ENCODE results near the gene NFIX.
"Not testable (repeated sequence)": the region's sequence is repeated elsewhere in the genome, so short reads cannot be mapped to it uniquely, and the experiment has no call there.

The NFIX gene

DNA sequence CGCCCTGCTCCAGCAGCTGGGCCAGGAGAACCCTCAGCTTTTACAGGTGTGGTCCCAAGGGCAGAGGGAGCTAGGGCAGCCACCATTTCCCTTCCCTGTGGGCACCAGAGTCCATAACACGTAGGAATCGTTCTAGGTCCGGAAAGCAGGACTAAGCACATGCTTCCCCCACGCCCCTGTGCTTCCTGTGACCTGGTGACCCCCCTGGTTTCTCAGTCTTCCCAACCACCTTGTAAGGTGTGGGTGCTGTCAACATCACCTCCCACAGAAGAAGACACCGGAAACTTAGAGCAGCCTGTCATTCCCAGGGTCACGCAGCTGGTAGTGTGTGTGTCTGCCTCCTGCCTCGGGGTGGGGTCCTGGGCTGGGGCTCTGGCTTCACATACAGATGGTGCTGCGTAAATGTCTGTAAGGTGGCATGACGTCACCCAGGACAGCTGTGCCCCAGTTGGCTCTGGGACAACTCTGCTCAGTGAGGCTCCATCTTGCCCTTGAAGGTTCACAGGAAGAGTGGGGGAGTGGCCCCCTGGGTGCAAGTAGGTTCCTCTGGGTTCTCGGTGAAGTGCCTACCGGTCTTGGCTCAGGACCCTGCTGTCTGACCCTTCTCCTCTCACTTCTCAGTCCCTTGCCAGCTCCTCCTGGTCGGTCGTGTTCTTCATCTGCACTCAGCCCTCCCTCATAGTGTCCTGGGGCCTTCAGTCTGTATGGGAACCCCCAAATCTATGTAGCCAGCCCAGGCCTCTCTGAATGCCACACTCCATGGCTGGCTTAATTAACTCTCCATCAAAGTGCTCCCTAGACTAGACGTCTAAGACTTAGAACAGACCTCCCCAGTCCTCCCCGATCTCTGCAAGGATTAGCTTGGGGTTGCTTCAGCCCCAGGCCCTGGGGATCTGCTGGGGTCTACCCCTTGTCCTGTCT is 45.7 kb upstream of the NFIX start:
- TF ChIP-seq CTCF (conservative IDR thresholded peaks at IDR 0.05) = no peak

DNA sequence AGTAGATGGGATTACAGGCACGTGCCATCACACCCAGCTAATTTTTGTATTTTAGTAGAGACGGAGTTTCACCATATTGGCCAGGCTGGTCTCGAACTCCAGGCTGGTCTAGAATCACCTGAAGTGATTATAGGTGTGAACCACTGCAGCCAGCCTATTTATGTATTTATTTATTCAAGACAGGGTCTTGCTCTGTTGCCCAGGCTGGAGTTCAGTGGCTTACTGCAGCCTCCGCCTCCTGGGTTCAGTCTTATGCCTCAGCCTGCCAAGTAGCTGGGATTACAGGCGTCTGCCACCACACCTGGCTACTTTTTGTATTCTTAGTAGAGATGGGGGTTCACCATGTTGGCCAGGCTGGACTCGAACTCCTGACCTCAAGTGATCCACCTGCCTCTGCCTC is 43.2 kb upstream of the NFIX start:
- H3K27ac ChIP-seq = not testable (repeated sequence)

More for the DNA sequence above, 45.7 kb upstream of the NFIX start:
- H3K27ac ChIP-seq = no peak overlapping the region

DNA sequence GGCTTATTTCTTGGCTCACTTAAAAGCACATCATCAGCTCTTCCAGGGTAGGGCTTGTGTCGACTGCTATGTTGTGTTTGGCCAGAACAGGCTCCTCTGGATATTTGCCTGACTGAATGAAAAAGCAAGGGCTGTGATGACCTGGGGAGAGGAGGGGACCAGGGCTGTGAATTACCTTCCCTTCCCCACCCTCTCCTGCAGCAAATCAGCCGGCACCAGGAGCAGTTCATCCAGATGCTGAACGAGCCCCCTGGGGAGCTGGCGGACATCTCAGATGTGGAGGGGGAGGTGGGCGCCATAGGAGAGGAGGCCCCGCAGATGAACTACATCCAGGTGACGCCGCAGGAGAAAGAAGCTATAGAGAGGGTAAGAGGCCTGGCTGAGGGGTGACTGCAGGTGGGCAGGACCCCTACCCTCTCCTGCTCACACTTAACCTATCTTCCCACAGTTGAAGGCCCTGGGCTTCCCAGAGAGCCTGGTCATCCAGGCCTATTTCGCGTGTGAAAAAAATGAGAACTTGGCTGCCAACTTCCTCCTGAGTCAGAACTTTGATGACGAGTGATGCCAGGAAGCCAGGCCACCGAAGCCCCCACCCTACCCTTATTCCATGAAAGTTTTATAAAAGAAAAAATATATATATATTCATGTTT is 42.7 kb upstream of the NFIX start:
- no peak for TF ChIP-seq CTCF (conservative IDR thresholded peaks at IDR 0.05)
- no peak overlapping the region for H3K27ac ChIP-seq

- TF ChIP-seq CTCF (conservative IDR thresholded peaks at IDR 0.05) = no peak
- H3K27ac ChIP-seq = no peak overlapping the region
These were observed 42.0 kb upstream of the NFIX start for GRCh38 chr19:12953138-12953798.

GRCh38 chr19:12953799-12954611 is 41.3 kb upstream of the NFIX start:
- TF ChIP-seq CTCF (conservative IDR thresholded peaks at IDR 0.05) = no peak
- H3K27ac ChIP-seq = 0 out of 2 replicates have a peak overlapping the region, but pooled peaks have one; percentile 91

DNA sequence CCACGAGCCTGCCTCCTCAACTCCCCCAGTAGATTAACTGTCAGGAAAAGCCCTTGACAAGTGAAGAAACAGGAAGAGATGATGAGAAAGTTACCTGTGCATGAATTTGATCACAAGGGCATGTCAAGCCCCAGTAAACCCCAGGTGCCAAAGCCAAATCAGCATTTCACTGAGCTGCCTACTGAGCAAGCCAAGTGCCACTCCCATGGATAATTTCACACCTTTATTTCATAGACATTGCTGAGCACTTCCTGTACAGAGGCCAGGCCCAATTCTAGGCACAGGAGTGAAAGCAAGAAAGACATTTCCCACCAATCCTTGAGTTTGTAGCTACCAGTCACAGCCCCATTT is 40.7 kb upstream of the NFIX start:
- H3K27ac ChIP-seq = 0 out of 2 replicates have a peak overlapping the region, but pooled peaks have one; percentile 91
- TF ChIP-seq CTCF (conservative IDR thresholded peaks at IDR 0.05) = no peak

GRCh38 chr19:12955575-12955974 is 39.7 kb upstream of the NFIX start:
- peak overlapping the region; percentile 91 for H3K27ac ChIP-seq

DNA sequence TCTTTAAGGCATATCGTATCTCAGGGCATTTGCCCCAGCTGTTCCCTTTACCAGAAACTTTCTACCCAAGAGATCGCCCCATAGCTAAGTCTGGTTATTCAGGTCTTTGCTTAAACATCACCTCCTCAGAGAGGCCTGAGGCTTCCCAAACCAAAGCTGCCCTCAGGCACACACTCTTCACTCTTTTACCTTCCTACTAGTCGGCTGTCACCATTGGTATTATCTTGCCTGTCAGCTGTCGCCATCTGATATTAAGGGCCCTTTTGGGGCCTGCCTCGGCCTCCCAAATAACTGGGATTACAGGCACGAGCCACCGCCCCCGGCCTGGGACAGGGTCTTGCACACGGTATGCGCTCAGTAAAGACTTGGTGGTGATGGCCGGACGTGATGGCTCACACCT is 39.3 kb upstream of the NFIX start:
- no peak for TF ChIP-seq CTCF (conservative IDR thresholded peaks at IDR 0.05)
- H3K27ac ChIP-seq = peak overlapping the region; percentile 91
